PC-3 (cell line): ENCODE measurements around the gene P2RY6. TPM values are rescaled to one million over a fixed set of nuclear protein-coding genes. Genes with fewer than 3 reads are reported as not detected.

ENCODE experiments used
- ATAC-seq: fragments of 200-7000 bp; cut with Tn5 transposase; 2 replicates; pipeline ENCODE4 v1.9.1; 2020; ENCODE audit warnings: mild to moderate bottlenecking, moderate library complexity
- BruUV-seq: library from RNA; stranded (reverse); fragments of 400-500 nt; replicated peaks from 2 replicates; lab custom pipeline; 2021; lab: Mats Ljungman, UMichigan
- CTCF ChIA-PET: fragments of 300-600 bp; sonication (Branson Sonifier 250); formaldehyde crosslinking; loops from one replicate; lab custom pipeline; 2022; ENCODE audit warnings: antibody characterized with exemption; lab: Charles Lee
- POLR2A ChIA-PET: fragments of 300-600 bp; sonication (Branson Sonifier 250); formaldehyde crosslinking; loops from one replicate; lab custom pipeline; 2022; ENCODE audit warnings: antibody characterized with exemption; ENCODE audit not compliant: unreplicated experiment; lab: Charles Lee
- DNase-seq: peaks from one replicate; pipeline ENCODE4 v3.0.0-alpha.2; 2015
- H2AFZ ChIP-seq: fragments of 300-600 bp; sonication (generic); 2 replicates; pipeline ENCODE4 v1.6.0; 2016; ENCODE audit warnings: antibody characterized with exemption, low read length
- H3F3A ChIP-seq: fragments of 300-600 bp; sonication (generic); one replicate; pipeline ENCODE4 v1.6.0; 2017; ENCODE audit warnings: antibody characterized with exemption, low read length, control low read depth, mild to moderate bottlenecking; ENCODE audit not compliant: unreplicated experiment
- H3K27ac ChIP-seq: fragments of 300-600 bp; sonication (generic); 2 replicates; pipeline ENCODE4 v1.5.1; 2016; ENCODE audit warnings: mild to moderate bottlenecking, low read length
- H3K27me3 ChIP-seq: fragments of 300-600 bp; sonication (generic); 2 replicates; pipeline ENCODE4 v1.6.1; 2016; ENCODE audit warnings: low read length, mixed read lengths
- H3K36me3 ChIP-seq: fragments of 300-600 bp; sonication (generic); 2 replicates; pipeline ENCODE4 v1.6.1; 2016; ENCODE audit warnings: low read depth, mixed run types, low read length, mixed read lengths
- H3K4me1 ChIP-seq: fragments of 300-600 bp; sonication (generic); 2 replicates; pipeline ENCODE4 v1.5.1; 2016; ENCODE audit warnings: low read length; ENCODE audit not compliant: insufficient read depth
- H3K4me2 ChIP-seq: fragments of 300-600 bp; sonication (generic); 2 replicates; pipeline ENCODE4 v1.6.0; 2016; ENCODE audit warnings: low read length
- H3K4me3 ChIP-seq: fragments of 300-600 bp; sonication (generic); 2 replicates; pipeline ENCODE4 v1.5.1; 2016; ENCODE audit warnings: mild to moderate bottlenecking, low read length, mixed read lengths
- H3K79me2 ChIP-seq: fragments of 300-600 bp; sonication (generic); 2 replicates; pipeline ENCODE4 v1.6.1; 2017; ENCODE audit warnings: low read length, mixed read lengths
- H3K9ac ChIP-seq: fragments of 300-600 bp; sonication (generic); 2 replicates; pipeline ENCODE4 v1.6.0; 2016; ENCODE audit warnings: mild to moderate bottlenecking, low read length
- H3K9me2 ChIP-seq: fragments of 300-600 bp; sonication (generic); replicated peaks from 2 replicates; pipeline ENCODE4 v1.6.1; 2016; ENCODE audit warnings: mixed run types, low read length, mixed read lengths
- H3K9me3 ChIP-seq: fragments of 300-600 bp; sonication (generic); 2 replicates; pipeline ENCODE4 v1.6.1; 2016; ENCODE audit warnings: low read length, mixed read lengths
- H4K20me1 ChIP-seq: fragments of 300-600 bp; sonication (generic); 2 replicates; pipeline ENCODE4 v1.6.1; 2016; ENCODE audit warnings: low read length, mixed read lengths
- CTCF ChIP-seq: fragments of 300-600 bp; sonication (generic); conservative IDR thresholded peaks from 2 replicates; pipeline ENCODE4 v1.5.1; 2017; ENCODE audit warnings: antibody characterized with exemption, low read depth, mild to moderate bottlenecking, low read length
- EZH2 ChIP-seq: fragments of 300-600 bp; sonication (generic); IDR thresholded peaks from one replicate; pipeline ENCODE4 v1.6.1; 2017; ENCODE audit warnings: antibody characterized with exemption, mild to moderate bottlenecking, low read length; ENCODE audit not compliant: unreplicated experiment
- EZH2phosphoT487 ChIP-seq: fragments of 300-600 bp; sonication (generic); IDR thresholded peaks from 2 replicates; pipeline ENCODE4 v1.6.1; 2018; ENCODE audit warnings: mild to moderate bottlenecking, antibody characterized with exemption, low read length, borderline replicate concordance
- intact Hi-C: fragments of 100-400 bp; cut with micrococcal nuclease; formaldehyde crosslinking; loops from 2 replicates; pipeline ENCODE4 v1.9.0; 2023
- total RNA-seq: library from RNA; depleted of rRNA; stranded (reverse); fragments of >200 nt; gene quantifications from 2 replicates; pipeline ENCODE4 v1.2.3, GENCODE V29; 2014

Gene P2RY6
- total RNA-seq, 1 experiment from 2014 or later: 2.0 TPM

- DNase-seq: no peak
These were observed 34.8 kb downstream of the P2RY6 start for GRCh38 chr11:73306977-73307322.

GRCh38 chr11:73307323-73308002 lies 35.3 kb downstream of the P2RY6 start:
- intact Hi-C loops: loop anchor here (1.0 to 5.0 kb wide), 4 partner anchors 20 to 120 kb away; no protein-coding TSS in a partner anchor
- ATAC-seq (peak; percentile 85), DNase-seq (peak; percentile 99)
- Histone ChIP-seq H4K20me1 (no peaks in the 10 kb centered on the region), H3K9me3 (no peaks in the 10 kb centered on the region), H3F3A (no peaks in the 10 kb centered on the region), H3K4me2 (peak overlapping the region; percentile 97), H3K36me3 (no peaks in the 10 kb centered on the region), H2AFZ (peak overlapping the region; percentile 89), H3K9me2 (no peaks in the 10 kb centered on the region), H3K9ac (peak overlapping the region; percentile 71), H3K27ac (peak overlapping the region; percentile 72), H3K4me1 (peaks cover 9% of the 10 kb centered on the region), H3K79me2 (no peaks in the 10 kb centered on the region), H3K4me3 (peak overlapping the region; percentile 86), H3K27me3 (no peaks in the 10 kb centered on the region)
- POLR2A ChIA-PET: interaction anchor here (0.5 to 0.7 kb wide), 7 partner anchors 44 to 1294 kb away, joined by 3 to 14 read pairs (median 7); no protein-coding TSS in a partner anchor
- peak; percentile 97 for TF ChIP-seq CTCF
- no peak for TF ChIP-seq EZH2
- no peak for TF ChIP-seq EZH2phosphoT487
- no TSS peak for BruUV-seq
- CTCF ChIA-PET: interaction anchor here (0.5 to 2.5 kb wide), 15 partner anchors 10 to 514 kb away, joined by 3 to 48 read pairs (median 8); partner anchors contain the start of gene STARD10

More at GRCh38 chr11:73306977-73307322, 34.8 kb downstream of the P2RY6 start:
- Histone ChIP-seq H3K9ac (peak overlapping the region; percentile 45), H3K36me3 (no peaks in the 10 kb centered on the region), H2AFZ (peak overlapping the region; percentile 89), H4K20me1 (no peaks in the 10 kb centered on the region), H3K27me3 (no peaks in the 10 kb centered on the region), H3K4me3 (peak overlapping the region; percentile 67), H3K9me2 (no peaks in the 10 kb centered on the region), H3K4me1 (peaks cover 9% of the 10 kb centered on the region), H3K79me2 (no peaks in the 10 kb centered on the region), H3K4me2 (peak overlapping the region; percentile 89), H3F3A (no peaks in the 10 kb centered on the region), H3K27ac (no peak overlapping the region), H3K9me3 (no peaks in the 10 kb centered on the region)
- ChIA-PET CTCF (interaction anchor here (0.6 to 2.5 kb wide), 12 partner anchors 9 to 471 kb away, joined by 3 to 48 read pairs (median 8); no protein-coding TSS in a partner anchor), POLR2A (interaction anchor here (0.6 to 0.7 kb wide), 6 partner anchors 44 to 1294 kb away, joined by 4 to 14 read pairs (median 10); no protein-coding TSS in a partner anchor)
- no peak for TF ChIP-seq EZH2
- TF ChIP-seq CTCF: no peak
- no peak for TF ChIP-seq EZH2phosphoT487
- intact Hi-C loops: loop anchor here (1.0 to 5.0 kb wide), 4 partner anchors 20 to 120 kb away; no protein-coding TSS in a partner anchor
- no TSS peak for BruUV-seq
- peak; percentile 1; the same call in 1 of the 2 replicates for ATAC-seq
